Measurements from ENCODE around the gene HSPB3.
"Not testable (repeated sequence)": the region's sequence is repeated elsewhere in the genome, so short reads cannot be mapped to it uniquely, and the experiment has no call there.

The HSPB3 gene

GRCh38 chr5:54455413-54456157, at the start of gene HSPB3:
Gene HSPB3 (plus strand): TSS chr5:54455699. CDS start chr5:54455790, 91 bp downstream.
- DNase-seq (ENCODE audit: low read depth): no peak

- DNase-seq (ENCODE audit: low read depth): no peak
These were observed 44.3 kb upstream of the HSPB3 start for GRCh38 chr5:54411176-54411575.

GRCh38 chr5:54412913-54413312, 42.6 kb upstream of the HSPB3 start:
- DNase-seq (ENCODE audit: low read depth): no peak

GRCh38 chr5:54415147-54415546, 40.4 kb upstream of the HSPB3 start:
- no peak for DNase-seq (ENCODE audit: low read depth)

- no peak for DNase-seq (ENCODE audit: low read depth)
These were observed 39.5 kb upstream of the HSPB3 start for GRCh38 chr5:54415896-54416601.

GRCh38 chr5:54419573-54420423, 35.7 kb upstream of the HSPB3 start:
- peak; percentile 17 for DNase-seq (ENCODE audit: low read depth)

GRCh38 chr5:54420511-54420910, 35.0 kb upstream of the HSPB3 start:
- DNase-seq (ENCODE audit: low read depth): not testable (repeated sequence)

- no peak for DNase-seq (ENCODE audit: low read depth)
These were observed 33.5 kb upstream of the HSPB3 start for GRCh38 chr5:54421976-54422375.

GRCh38 chr5:54425258-54425657, 30.2 kb upstream of the HSPB3 start:
- no peak for DNase-seq (ENCODE audit: low read depth)

GRCh38 chr5:54426209-54426608, 29.3 kb upstream of the HSPB3 start:
- DNase-seq (ENCODE audit: low read depth): no peak

GRCh38 chr5:54434650-54435049, 20.8 kb upstream of the HSPB3 start:
- DNase-seq (ENCODE audit: low read depth): not testable (repeated sequence)

- no peak for DNase-seq (ENCODE audit: low read depth)
These were observed 16.7 kb upstream of the HSPB3 start for GRCh38 chr5:54438620-54439389.

- DNase-seq (ENCODE audit: low read depth): no peak
These were observed 15.0 kb upstream of the HSPB3 start for GRCh38 chr5:54440456-54440893.

- DNase-seq (ENCODE audit: low read depth): no peak
These were observed 13.2 kb upstream of the HSPB3 start for GRCh38 chr5:54442271-54442670.

- DNase-seq (ENCODE audit: low read depth): no peak
These were observed 12.2 kb upstream of the HSPB3 start for GRCh38 chr5:54443270-54443669.

- DNase-seq (ENCODE audit: low read depth): no peak
These were observed 9.7 kb upstream of the HSPB3 start for GRCh38 chr5:54445691-54446378.

GRCh38 chr5:54446379-54446732, 9.1 kb upstream of the HSPB3 start:
- no peak for DNase-seq (ENCODE audit: low read depth)

- no peak for DNase-seq (ENCODE audit: low read depth)
These were observed 5.6 kb upstream of the HSPB3 start for GRCh38 chr5:54449923-54450322.

- no peak for DNase-seq (ENCODE audit: low read depth)
These were observed 5.0 kb upstream of the HSPB3 start for GRCh38 chr5:54450542-54450941.

- no peak for DNase-seq (ENCODE audit: low read depth)
These were observed 2.5 kb upstream of the HSPB3 start for GRCh38 chr5:54453046-54453445.

- DNase-seq (ENCODE audit: low read depth): no peak
These were observed 897 bp upstream of the HSPB3 start for GRCh38 chr5:54454602-54455001.
